Activated T-helper 2 cell treated with anti-CD3 and anti-CD28 coated beads, Interferon-gamma antibody, Interleukin-2, Interleukin-4, amounts not matched to agents 10 μg/mL and 5 μg/mL and 100 μg/mL, durations not matched to agents 14 hours and 24 hours and 36 hours (primary cell): ENCODE measurements around the gene RMI2. TPM values are rescaled to one million over a fixed set of nuclear protein-coding genes. Genes with fewer than 3 reads are reported as not detected.

Experiments
- DNase-seq: peaks from one replicate; pipeline ENCODE4 v3.0.0; 2021; ENCODE audit warnings: low spot score
- H3K27ac Mint-ChIP-seq: one replicate; pipeline ENCODE4 v1.8.0; 2021; ENCODE audit warnings: mixed read lengths
- H3K27me3 Mint-ChIP-seq: one replicate; pipeline ENCODE4 v1.8.0; 2021; ENCODE audit warnings: low read depth, mixed read lengths
- H3K36me3 Mint-ChIP-seq: one replicate; pipeline ENCODE4 v1.8.0; 2021; ENCODE audit warnings: low read depth, mixed read lengths
- H3K4me1 Mint-ChIP-seq: one replicate; pipeline ENCODE4 v1.8.0; 2021; ENCODE audit warnings: low read depth, mixed read lengths
- H3K4me3 Mint-ChIP-seq: one replicate; pipeline ENCODE4 v1.8.0; 2021; ENCODE audit warnings: low read depth, mild to moderate bottlenecking, moderate library complexity, mixed read lengths
- H3K9me3 Mint-ChIP-seq: one replicate; pipeline ENCODE4 v1.8.0; 2021; ENCODE audit warnings: mixed read lengths
- intact Hi-C: fragments of 100-400 bp; cut with micrococcal nuclease; formaldehyde crosslinking; loops from one replicate; pipeline ENCODE4 v1.15.1; 2023
- total RNA-seq: library from RNA; stranded (reverse); gene quantifications from 2 replicates; pipeline ENCODE4 v1.2.3, GENCODE V29; 2022

Gene RMI2
- total RNA-seq, 1 donor from 2014 or later = 67.4 TPM

DNA sequence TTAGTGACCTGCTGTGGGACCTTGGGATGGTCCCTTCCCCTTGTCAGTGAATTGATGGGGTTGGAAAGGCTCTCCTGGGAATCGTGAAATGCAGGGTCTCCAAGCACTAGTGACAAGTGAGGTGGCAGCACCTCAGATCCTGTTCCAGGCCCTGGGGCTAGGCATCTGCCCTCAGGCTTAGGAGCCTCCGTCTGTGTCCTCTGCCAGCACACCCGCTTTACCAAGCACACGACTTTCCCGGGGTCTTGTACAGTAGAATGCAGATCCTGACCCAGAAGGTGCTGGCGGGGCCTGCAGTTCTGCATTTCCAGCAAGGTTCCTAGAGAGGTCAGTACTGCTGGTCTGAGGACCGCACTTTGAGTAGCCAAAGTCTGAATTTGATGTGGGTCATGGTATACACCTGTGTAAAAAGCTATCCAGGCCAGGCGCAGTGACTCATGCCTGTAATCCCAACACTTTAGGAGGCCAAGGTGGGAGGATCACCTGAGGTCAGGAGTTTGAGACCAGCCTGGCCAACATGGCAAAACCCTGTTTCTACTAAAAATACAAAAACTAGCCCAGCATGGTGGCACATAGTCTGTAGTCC is 30.9 kb upstream of the RMI2 start:
- no peaks in the 10 kb centered on the region for H3K27me3 Mint-ChIP-seq
- no peak overlapping the region for H3K27ac Mint-ChIP-seq
- no peaks in the 10 kb centered on the region for H3K9me3 Mint-ChIP-seq
- peaks cover 37% of the 10 kb centered on the region for H3K4me1 Mint-ChIP-seq
- DNase-seq = no peak
- intact Hi-C loops = no loop called here
- H3K4me3 Mint-ChIP-seq = no peak overlapping the region
- no peaks in the 10 kb centered on the region for H3K36me3 Mint-ChIP-seq

DNA sequence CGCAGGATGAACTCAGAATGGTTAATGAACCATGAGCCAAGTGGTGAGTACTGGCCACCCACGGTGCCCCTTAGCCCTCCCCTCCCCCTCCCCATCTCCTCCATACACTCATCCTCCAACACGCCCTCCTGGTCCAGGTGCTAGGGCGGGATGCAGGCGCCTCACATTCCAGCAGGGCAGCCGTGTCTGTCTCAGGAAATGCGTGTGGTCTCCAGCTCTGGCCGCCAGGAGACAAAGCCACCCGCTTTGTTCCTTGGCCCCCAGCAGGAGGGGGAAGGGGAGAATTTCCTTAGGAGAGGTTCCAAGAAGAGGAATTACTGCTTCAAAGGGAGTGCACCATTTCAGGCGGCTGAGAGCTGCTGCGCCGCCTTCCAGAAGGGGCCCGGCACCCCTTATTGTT is 29.7 kb upstream of the RMI2 start:
- H3K4me1 Mint-ChIP-seq = peaks cover 28% of the 10 kb centered on the region

DNA sequence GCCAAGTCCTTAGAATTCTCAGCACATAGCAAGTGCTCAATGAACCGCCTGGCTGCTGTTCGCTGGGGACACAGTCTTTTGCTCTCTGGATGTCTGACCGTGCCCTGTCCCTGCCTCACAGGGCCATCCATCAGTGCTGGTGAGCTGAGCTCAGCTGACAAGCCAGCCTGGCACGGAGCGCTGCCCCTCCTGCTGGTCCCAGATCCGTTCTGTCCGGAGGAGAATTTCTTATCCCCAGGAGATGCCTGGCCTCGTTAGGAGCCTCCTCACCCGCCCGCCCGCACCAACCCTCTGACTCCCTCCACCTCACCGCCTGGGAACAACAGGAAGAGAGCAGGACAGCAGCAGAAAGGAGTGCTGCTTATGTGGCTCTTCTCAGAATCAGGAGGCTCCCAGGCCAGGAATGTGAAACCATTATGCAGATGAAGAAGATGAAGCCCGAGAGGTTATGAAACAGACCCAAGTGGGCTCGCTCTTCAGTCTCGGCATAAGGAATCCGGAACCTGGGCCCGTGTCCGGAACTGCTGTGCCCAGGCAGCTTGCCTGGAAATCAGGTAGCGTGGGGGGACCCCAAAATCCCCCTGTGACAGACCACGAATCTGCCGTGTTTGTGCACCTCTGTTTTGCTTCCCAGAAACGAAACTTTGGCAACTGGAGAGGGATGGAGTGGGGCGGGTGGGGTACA is 28.8 kb upstream of the RMI2 start:
- Mint-ChIP-seq H3K27ac (peak overlapping the region; percentile 28), H3K4me1 (peaks cover 19% of the 10 kb centered on the region), H3K36me3 (no peaks in the 10 kb centered on the region), H3K27me3 (no peaks in the 10 kb centered on the region), H3K4me3 (no peak overlapping the region), H3K9me3 (no peaks in the 10 kb centered on the region)
- DNase-seq = no peak
- intact Hi-C loops = no loop called here

More for the DNA sequence above, 29.7 kb upstream of the RMI2 start:
- Mint-ChIP-seq H3K9me3 (no peaks in the 10 kb centered on the region), H3K27me3 (no peaks in the 10 kb centered on the region), H3K27ac (no peak overlapping the region), H3K4me3 (no peak overlapping the region), H3K36me3 (no peaks in the 10 kb centered on the region)
- DNase-seq = no peak
- intact Hi-C loops = no loop called here

DNA sequence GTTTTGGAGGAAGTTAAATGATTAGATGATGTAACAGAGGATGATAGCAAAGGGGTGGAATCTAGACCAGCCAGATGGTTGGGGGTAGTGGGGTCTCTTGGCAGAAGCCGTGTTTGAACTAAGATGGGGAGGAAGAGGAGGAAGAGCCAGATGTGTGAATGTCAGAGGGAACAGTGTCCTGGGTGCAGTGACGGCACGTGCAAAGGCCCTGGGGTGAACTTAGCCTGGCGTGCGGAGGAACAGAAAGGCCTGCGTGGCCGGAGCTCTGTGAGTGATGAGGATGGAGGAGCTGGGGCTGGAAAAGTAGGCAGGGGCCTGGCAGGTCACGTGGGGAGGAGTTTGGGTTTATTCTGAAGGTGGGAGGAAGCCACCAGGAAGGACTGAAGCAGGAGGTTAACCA is 26.4 kb upstream of the RMI2 start:
- DNase-seq = no peak
- no peak overlapping the region for H3K27ac Mint-ChIP-seq
- no peaks in the 10 kb centered on the region for H3K9me3 Mint-ChIP-seq
- intact Hi-C loops = no loop called here
- H3K27me3 Mint-ChIP-seq = no peaks in the 10 kb centered on the region
- no peaks in the 10 kb centered on the region for H3K36me3 Mint-ChIP-seq
- no peak overlapping the region for H3K4me3 Mint-ChIP-seq
- peaks cover 4% of the 10 kb centered on the region for H3K4me1 Mint-ChIP-seq

DNA sequence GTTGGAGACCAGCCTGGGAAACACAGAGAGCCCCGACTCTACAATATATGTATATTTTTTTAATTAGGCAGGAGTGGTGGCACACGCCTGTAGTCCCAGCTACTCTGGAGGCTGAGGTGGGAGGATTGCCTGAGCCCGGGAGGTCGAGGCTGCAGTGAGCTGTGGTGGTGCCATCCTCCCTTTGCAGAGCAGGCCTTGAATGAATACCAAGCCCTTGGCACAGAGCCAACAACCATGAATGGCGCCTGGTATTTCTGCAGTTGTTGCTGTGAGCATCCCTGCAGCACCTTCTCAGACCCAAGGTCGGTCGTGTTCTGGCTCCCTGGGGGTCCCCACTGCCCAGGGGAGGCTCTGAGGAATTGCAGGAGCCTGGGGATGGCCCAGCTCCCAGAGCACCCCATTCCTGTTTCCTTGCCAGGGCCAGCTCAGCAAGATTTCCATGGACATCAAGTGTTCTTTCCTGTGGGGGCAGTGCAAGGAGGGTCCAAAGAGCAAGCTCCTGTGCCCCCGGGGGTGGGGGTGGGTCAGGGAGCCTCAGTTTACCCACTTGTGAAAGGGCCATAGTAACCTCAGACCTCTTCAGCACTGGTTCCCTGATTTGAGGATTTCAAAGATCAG is 25.6 kb upstream of the RMI2 start:
- no peaks in the 10 kb centered on the region for H3K9me3 Mint-ChIP-seq
- no peaks in the 10 kb centered on the region for H3K36me3 Mint-ChIP-seq
- DNase-seq = no peak
- H3K27me3 Mint-ChIP-seq = no peaks in the 10 kb centered on the region
- peaks cover 6% of the 10 kb centered on the region for H3K4me1 Mint-ChIP-seq
- H3K27ac Mint-ChIP-seq = no peak overlapping the region
- intact Hi-C loops = no loop called here
- H3K4me3 Mint-ChIP-seq = no peak overlapping the region

DNA sequence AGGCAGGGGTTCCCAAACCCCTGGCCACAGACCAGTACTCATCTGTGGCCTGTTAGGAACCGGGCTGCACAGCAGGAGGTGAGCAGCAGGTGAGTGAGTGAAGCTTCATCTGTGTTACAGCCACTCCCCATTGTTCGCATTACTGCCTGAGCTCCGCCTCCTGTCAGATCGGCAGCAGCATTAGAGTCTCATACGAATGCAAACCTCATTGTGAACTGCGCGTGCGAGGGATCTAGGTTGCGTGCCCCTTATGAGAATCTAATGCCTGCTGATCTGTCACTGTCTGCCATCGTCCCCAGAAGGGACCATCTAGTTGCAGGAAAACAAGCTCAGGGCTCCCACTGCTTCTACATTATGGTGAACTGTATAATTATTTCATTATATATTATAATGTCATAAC is 25.1 kb upstream of the RMI2 start:
- no peak for DNase-seq
- H3K27me3 Mint-ChIP-seq = no peaks in the 10 kb centered on the region

DNA sequence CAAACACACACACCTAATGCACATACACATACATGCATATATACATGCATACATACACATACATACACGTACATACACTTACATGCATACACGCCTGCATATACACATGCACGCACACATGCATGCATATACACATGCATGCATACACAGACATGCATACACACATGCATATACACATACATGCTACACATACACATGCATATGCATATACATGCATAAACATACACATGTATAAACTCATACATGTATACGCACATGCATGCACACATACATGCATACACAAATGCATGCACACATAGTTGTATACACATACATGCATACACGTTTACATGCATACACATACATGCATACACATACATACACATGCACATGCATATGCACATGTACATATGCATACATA is 23.6 kb upstream of the RMI2 start:
- no peaks in the 10 kb centered on the region for H3K9me3 Mint-ChIP-seq
- H3K36me3 Mint-ChIP-seq = no peaks in the 10 kb centered on the region
- intact Hi-C loops = no loop called here
- no peak overlapping the region for H3K27ac Mint-ChIP-seq
- no peaks in the 10 kb centered on the region for H3K27me3 Mint-ChIP-seq
- peaks cover 22% of the 10 kb centered on the region for H3K4me1 Mint-ChIP-seq
- no peak overlapping the region for H3K4me3 Mint-ChIP-seq
- no peak for DNase-seq

More for the DNA sequence above, 25.1 kb upstream of the RMI2 start:
- no peak overlapping the region for H3K4me3 Mint-ChIP-seq
- peaks cover 11% of the 10 kb centered on the region for H3K4me1 Mint-ChIP-seq
- intact Hi-C loops = no loop called here
- H3K27ac Mint-ChIP-seq = no peak overlapping the region
- H3K9me3 Mint-ChIP-seq = no peaks in the 10 kb centered on the region
- H3K36me3 Mint-ChIP-seq = no peaks in the 10 kb centered on the region

DNA sequence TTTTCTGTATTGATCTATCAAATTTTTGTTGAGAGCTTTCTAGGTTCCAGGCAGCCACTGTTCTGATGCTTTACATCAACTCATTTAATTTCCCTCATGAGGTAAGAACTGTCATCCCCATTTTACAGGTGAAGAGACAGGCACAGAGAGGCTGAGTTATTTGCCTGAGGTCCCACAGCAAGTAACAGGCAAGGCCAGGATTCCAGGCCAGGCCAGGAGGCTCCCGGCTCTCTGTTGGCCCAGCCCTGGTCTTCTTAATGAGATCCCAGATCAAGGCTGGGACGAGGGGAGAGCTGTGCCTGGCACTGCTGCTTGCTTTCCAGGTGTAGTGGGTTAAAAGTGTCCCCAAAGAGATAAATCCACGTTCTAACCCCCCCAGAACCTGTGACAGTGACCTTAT is 22.4 kb upstream of the RMI2 start:
- Mint-ChIP-seq H3K4me3 (no peak overlapping the region), H3K27me3 (no peaks in the 10 kb centered on the region), H3K4me1 (peaks cover 29% of the 10 kb centered on the region), H3K36me3 (no peaks in the 10 kb centered on the region), H3K27ac (no peak overlapping the region), H3K9me3 (no peaks in the 10 kb centered on the region)
- intact Hi-C loops = no loop called here
- no peak for DNase-seq

DNA sequence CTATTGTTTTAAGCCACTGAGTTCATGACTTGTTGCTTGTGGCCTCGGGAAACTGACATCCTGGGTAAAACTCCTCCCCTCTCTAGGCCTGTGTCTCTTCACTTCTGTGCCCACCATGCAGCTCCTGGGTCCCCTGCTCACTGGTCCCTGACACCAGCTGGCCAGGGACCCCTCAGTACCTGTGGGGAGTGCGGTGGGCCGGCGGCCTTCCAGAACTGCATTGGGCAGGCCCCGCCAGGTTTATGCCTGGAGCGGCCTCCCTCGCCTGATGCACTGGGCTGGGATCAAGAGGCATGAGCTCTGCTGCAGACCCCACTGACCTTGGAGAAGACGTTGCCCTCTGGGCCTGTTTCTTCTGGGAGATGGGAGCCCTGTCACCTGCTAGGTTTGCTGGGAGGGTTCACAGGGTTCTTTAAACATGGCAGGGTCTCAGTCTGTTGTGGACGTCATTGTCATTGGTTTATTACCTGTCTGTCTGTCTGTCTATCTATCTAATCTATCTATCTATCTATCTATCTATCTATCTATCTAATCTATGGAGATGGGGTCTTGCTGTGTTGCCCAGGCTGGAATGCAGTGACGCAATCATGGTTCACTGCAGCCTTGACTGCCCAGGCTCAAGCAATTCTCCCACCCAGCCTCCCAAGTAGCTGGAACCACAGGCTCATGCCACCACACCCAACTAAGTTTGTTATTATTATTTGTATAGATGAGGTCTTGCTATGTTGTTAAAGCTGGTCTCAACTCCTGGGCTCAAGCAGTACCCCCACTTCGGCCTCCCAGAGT is 21.5 kb upstream of the RMI2 start:
- Mint-ChIP-seq H3K4me3 (no peak overlapping the region), H3K36me3 (no peaks in the 10 kb centered on the region), H3K27me3 (no peaks in the 10 kb centered on the region), H3K4me1 (peaks cover 37% of the 10 kb centered on the region), H3K9me3 (no peaks in the 10 kb centered on the region), H3K27ac (no peak overlapping the region)
- intact Hi-C loops = no loop called here
- no peak for DNase-seq

DNA sequence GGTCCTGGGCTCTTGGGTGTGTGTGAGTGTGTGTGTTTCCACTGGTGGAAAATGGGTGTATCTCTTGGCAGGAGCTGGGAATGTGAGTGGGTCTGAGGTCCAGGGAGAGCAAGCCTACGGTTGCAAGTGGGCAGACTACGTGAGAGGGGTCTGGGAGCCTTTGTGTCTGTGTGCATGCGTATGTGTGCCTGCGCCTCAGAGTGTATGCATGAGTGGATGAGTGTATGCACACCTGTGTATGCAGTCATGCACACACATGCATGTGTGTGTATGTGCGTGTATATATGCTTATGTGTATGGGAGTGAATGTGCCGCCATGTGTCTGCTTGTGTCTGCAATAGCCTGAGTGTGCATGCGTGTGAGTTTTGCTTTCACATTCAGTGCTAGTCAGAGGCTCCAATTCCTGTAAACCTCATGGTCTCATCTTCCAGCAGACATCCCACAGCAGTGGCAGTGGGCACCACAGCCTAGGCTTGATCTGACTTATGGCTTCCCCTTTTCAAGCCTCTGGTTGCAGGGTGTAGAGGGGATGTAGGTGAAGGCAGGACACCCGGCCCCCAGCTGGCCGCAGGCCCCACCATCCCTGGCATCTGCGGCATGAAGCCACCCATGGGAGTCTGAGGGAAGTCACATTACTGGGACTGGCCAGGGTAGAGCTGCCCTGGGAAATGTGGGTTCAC is 19.7 kb upstream of the RMI2 start:
- Mint-ChIP-seq H3K36me3 (no peaks in the 10 kb centered on the region), H3K27ac (no peak overlapping the region), H3K4me3 (no peak overlapping the region), H3K4me1 (peaks cover 47% of the 10 kb centered on the region), H3K27me3 (no peaks in the 10 kb centered on the region), H3K9me3 (no peaks in the 10 kb centered on the region)
- no peak for DNase-seq
- intact Hi-C loops = no loop called here

DNA sequence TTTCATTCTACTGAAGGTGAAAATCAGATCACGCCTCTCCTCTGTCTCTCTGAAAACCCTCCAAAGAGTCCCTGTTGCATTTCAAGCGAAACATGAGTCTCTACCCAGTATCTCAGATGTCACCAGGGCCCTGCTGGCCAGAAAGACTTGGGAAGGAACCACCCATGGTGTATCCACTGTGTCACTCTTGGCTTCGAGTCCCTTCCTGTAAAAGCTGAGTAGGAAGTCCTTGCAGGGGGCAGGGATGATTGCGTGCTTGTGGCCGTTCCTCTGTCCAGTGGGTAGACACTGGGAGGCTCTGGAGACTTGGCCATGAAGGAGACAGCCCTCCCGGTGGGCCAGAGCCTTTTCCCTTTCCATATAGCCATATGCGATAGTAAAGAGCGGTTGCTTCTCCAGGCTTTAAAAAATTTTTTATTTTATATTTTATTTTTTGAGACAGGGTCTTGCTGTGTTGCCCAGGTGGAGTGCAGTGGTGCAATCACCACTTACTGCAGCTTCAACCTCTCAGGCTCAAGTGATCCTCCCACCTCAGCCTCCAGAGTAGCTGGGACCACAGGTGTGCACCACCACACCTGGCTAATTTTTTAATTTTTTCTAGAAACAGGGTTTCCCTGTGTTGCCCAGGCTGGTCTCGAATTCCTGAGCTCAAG is 19.0 kb upstream of the RMI2 start:
- Mint-ChIP-seq H3K4me1 (peaks cover 47% of the 10 kb centered on the region), H3K36me3 (no peaks in the 10 kb centered on the region), H3K27me3 (no peaks in the 10 kb centered on the region), H3K9me3 (no peaks in the 10 kb centered on the region), H3K4me3 (no peak overlapping the region), H3K27ac (no peak overlapping the region)
- intact Hi-C loops = no loop called here
- DNase-seq = no peak

DNA sequence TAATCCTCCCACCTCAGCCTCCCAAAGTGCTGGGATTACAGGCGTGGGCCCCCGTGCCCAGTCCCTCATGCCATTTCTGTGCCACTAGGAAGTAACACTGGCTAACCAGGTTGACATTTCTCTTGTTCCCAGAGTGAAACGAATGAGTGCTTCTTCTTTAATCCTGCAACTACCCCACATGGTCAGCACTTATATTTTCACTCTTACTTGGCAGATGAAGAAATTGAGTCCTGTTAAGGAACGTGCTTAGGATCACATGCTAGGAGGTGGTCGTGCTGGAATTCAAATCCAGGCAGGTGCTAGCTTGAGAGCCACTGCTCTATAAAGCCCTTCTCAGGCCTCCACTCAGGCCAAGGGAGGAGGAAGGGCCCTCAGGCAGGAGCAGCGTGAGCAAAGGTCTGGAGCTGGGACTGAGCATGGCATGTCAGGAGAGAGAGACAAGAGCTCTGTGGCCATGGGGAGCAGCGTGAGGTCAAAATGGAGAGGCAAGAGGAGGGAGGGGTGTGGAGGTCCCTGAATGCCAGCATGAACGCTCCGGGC is 18.5 kb upstream of the RMI2 start:
- no peak overlapping the region for H3K4me3 Mint-ChIP-seq
- peak overlapping the region; percentile 5 for H3K27ac Mint-ChIP-seq
- DNase-seq = no peak
- intact Hi-C loops = no loop called here
- no peaks in the 10 kb centered on the region for H3K36me3 Mint-ChIP-seq
- no peaks in the 10 kb centered on the region for H3K9me3 Mint-ChIP-seq
- no peaks in the 10 kb centered on the region for H3K27me3 Mint-ChIP-seq
- H3K4me1 Mint-ChIP-seq = peaks cover 47% of the 10 kb centered on the region
